Endothelial cell of umbilical vein (primary cell): ENCODE data around the gene UBTD2.

Experiments used
- EZH2 ChIP-seq: IDR thresholded peaks from 2 replicates; pipeline ENCODE4 v1.6.1; 2012; ENCODE audit warnings: borderline replicate concordance, low read depth, mild to moderate bottlenecking, moderate library complexity, low read length, inconsistent platforms; ENCODE audit not compliant: severe bottlenecking
- FOS ChIP-seq: IDR thresholded peaks from 2 replicates; pipeline ENCODE4 v1.6.1; 2011; ENCODE audit warnings: mild to moderate bottlenecking, low read length, moderate library complexity, borderline replicate concordance; ENCODE audit not compliant: insufficient read depth
- POLR2A ChIP-seq: IDR thresholded peaks from 2 replicates; pipeline ENCODE4 v1.6.1; 2012; ENCODE audit warnings: low read depth, mild to moderate bottlenecking, control low read depth, low read length
- TF ChIP-seq, protein P1 (sequence below), 2 donors: IDR thresholded peaks; 1 replicate in 1 of 2; 2 replicates in 1 of 2; pipeline ENCODE4 v1.5.1; 2011; ENCODE audit warnings: low read length in 2 of 2, mild to moderate bottlenecking in 2 of 2, moderate library complexity in 2 of 2, control low read depth in 1 of 2, inconsistent platforms in 1 of 2, low read depth in 1 of 2; ENCODE audit not compliant: insufficient read depth in 1 of 2; ENCODE audit errors: extremely low read depth in 1 of 2

DNA sequence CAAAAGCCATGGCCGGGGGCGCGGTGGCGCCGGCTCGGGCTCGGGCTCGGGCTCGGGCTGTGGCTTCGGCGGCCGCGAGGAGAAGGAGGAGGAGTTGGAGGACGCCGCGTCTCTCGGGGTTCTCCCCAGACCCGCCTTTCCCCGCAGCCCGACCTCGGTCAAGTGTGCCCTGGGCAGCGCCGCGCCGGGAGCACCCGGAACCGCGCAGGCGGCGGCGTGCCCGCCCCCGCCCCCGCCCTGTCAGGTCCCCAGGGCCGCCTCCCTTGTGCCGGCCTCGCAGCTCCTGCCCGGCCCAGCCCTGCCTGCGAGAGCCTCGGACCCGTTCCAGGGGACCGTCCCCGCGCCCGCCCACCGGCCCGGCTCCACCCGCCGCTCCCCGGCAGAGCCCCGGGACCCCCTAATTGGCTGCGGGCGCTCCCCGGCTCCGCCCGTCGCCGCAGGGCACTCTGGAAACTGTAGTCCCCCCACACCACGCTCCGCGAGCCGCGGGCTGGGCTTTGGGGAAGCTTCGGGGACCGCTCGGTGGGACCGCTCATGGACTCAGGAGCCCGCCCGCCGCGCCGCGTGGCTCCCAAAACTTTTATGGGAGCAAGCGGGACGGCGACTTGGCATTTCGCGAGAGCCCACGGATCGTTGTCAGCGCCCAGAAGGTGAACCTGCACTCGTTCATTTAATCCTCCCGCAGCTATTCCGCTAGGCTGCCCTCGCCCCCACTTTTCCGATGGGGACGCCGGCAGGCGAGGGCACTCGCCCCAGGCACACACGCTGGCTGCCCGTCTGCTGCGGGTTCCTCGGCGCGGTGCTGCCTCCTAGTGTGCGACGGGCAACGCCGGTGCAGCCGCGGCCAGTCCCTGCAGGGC, 95.3 kb downstream of the UBTD2 start, which contains the start of gene STK10:
- TF ChIP-seq POLR2A (peak; percentile 52), EZH2 (no peak), FOS (no peak)
- TF ChIP-seq, protein P1, sequence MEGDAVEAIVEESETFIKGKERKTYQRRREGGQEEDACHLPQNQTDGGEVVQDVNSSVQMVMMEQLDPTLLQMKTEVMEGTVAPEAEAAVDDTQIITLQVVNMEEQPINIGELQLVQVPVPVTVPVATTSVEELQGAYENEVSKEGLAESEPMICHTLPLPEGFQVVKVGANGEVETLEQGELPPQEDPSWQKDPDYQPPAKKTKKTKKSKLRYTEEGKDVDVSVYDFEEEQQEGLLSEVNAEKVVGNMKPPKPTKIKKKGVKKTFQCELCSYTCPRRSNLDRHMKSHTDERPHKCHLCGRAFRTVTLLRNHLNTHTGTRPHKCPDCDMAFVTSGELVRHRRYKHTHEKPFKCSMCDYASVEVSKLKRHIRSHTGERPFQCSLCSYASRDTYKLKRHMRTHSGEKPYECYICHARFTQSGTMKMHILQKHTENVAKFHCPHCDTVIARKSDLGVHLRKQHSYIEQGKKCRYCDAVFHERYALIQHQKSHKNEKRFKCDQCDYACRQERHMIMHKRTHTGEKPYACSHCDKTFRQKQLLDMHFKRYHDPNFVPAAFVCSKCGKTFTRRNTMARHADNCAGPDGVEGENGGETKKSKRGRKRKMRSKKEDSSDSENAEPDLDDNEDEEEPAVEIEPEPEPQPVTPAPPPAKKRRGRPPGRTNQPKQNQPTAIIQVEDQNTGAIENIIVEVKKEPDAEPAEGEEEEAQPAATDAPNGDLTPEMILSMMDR (IDR thresholded peaks at IDR 0.05; ENCODE audit: extremely low read depth in 1 of 2, insufficient read depth in 1 of 2, low read depth in 1 of 2, low read length in 2 of 2), result peak; percentile 95 to 96
